HEK293 (cell line): ENCODE results near the gene ZSCAN16.
"Not testable (repeated sequence)": the region's sequence is repeated elsewhere in the genome, so short reads cannot be mapped to it uniquely, and the experiment has no call there.

Source experiments
- CTCF ChIP-seq: fragments of 450-650 bp; formaldehyde crosslinking; IDR thresholded peaks from 2 replicates; pipeline ENCODE4 v1.5.1; 2016; ENCODE audit warnings: missing biosample characterization, missing genetic modification characterization
- MZF1 ChIP-seq: fragments of 450-650 bp; formaldehyde crosslinking; IDR thresholded peaks from 2 replicates; pipeline ENCODE4 v1.5.1; 2017; ENCODE audit warnings: missing biosample characterization, missing genetic modification characterization, borderline replicate concordance
- SP7 ChIP-seq: fragments of 450-650 bp; formaldehyde crosslinking; IDR thresholded peaks from 2 replicates; pipeline ENCODE4 v1.5.1; 2016; ENCODE audit warnings: missing biosample characterization, missing genetic modification characterization
- ZBTB49 ChIP-seq: fragments of 450-650 bp; formaldehyde crosslinking; IDR thresholded peaks from 2 replicates; pipeline ENCODE4 v1.5.1; 2016; ENCODE audit warnings: missing biosample characterization, missing genetic modification characterization, low read depth
- ZNF140 ChIP-seq: fragments of 450-650 bp; formaldehyde crosslinking; IDR thresholded peaks from 2 replicates; pipeline ENCODE4 v1.5.1; 2016; ENCODE audit warnings: missing biosample characterization, missing genetic modification characterization
- ZNF18 ChIP-seq: fragments of 450-650 bp; formaldehyde crosslinking; IDR thresholded peaks from 2 replicates; pipeline ENCODE4 v1.5.1; 2016; ENCODE audit warnings: missing biosample characterization, missing genetic modification characterization
- ZNF701 ChIP-seq: fragments of 450-650 bp; formaldehyde crosslinking; IDR thresholded peaks from 2 replicates; pipeline ENCODE4 v1.5.1; 2016; ENCODE audit warnings: missing biosample characterization, missing genetic modification characterization

- not testable (repeated sequence) for TF ChIP-seq ZNF701, MZF1, ZBTB49, ZNF18, SP7, CTCF, ZNF140 (tag by site-specific recombination)
These were observed 22.2 kb upstream of the ZSCAN16 start for GRCh38 chr6:28102222-28102621.
